C4-2B (cell line): ENCODE measurements around the gene ITLN2.
"Not testable (repeated sequence)": the region's sequence is repeated elsewhere in the genome, so short reads cannot be mapped to it uniquely, and the experiment has no call there.

Experiments
- CTCF ChIP-seq: fragments of 450-650 bp; conservative IDR thresholded peaks from 2 replicates; pipeline ENCODE4 v1.5.1; 2017; ENCODE audit warnings: mild to moderate bottlenecking
- ZFX ChIP-seq: fragments of 450-650 bp; IDR thresholded peaks from 2 replicates; pipeline ENCODE4 v1.6.1; 2017

GRCh38 chr1:160936666-160937065, 17.9 kb downstream of the ITLN2 start:
- TF ChIP-seq CTCF, ZFX: not testable (repeated sequence)
